ENCODE data around the gene NAA38. TPM values are rescaled to one million over a fixed set of nuclear protein-coding genes. Genes with fewer than 3 reads are reported as not detected.

NAA38 gene
- total RNA-seq, 4 donors from 2014 or later = 61.4 to 110 (median 102) TPM

- WGBS = 86% methylated on average over 15 of the region's 20 CpGs
- H3K36me3 ChIP-seq = peaks cover 62 to 77% (median 72%) of the 10 kb centered on the region in 4 donors
- intact Hi-C loops (cut with DNase I) = no loop called here
- H3K27ac ChIP-seq (replicated peaks in 1 of 4) = no peak overlapping the region
- DNase-seq (ENCODE audit: extremely low spot score) = no peak
- H3K4me3 ChIP-seq = no peak overlapping the region
- H3K27me3 ChIP-seq = no peaks in the 10 kb centered on the region
- TF ChIP-seq CTCF (IDR thresholded peaks at IDR 0.05) = no peak
- no peak for TF ChIP-seq EP300 (IDR thresholded peaks at IDR 0.05)
- no peak for TF ChIP-seq POLR2AphosphoS5 (IDR thresholded peaks at IDR 0.05)
- TF ChIP-seq POLR2A (IDR thresholded peaks at IDR 0.05; ENCODE audit: low read depth) = no peak
- H3K4me1 ChIP-seq = peaks cover 29 to 60% (median 46%) of the 10 kb centered on the region in 4 donors
- no peaks in the 10 kb centered on the region for H3K9me3 ChIP-seq
Observed at GRCh38 chr17:7848131-7848579, 9.2 kb downstream of the NAA38 start.

- Histone ChIP-seq H3K36me3 (peaks cover 55 to 66% (median 62%) of the 10 kb centered on the region in 4 donors), H3K9me3 (no peaks in the 10 kb centered on the region), H3K27ac (replicated peaks in 1 of 4) (peak overlapping the region in 1 of 4 donors; percentile 98), H3K27me3 (no peaks in the 10 kb centered on the region), H3K4me1 (peaks cover 18 to 61% (median 48%) of the 10 kb centered on the region in 4 donors), H3K4me3 (no peak overlapping the region)
- 84% methylated on average over 21 of the region's 34 CpGs for WGBS
- intact Hi-C loops (cut with DNase I) = no loop called here
- no peak for TF ChIP-seq POLR2AphosphoS5 (IDR thresholded peaks at IDR 0.05)
- no peak for TF ChIP-seq CTCF (IDR thresholded peaks at IDR 0.05)
- no peak for TF ChIP-seq POLR2A (IDR thresholded peaks at IDR 0.05; ENCODE audit: low read depth)
- no peak for TF ChIP-seq EP300 (IDR thresholded peaks at IDR 0.05)
- no peak for DNase-seq (ENCODE audit: extremely low spot score)
Observed at GRCh38 chr17:7846765-7847661, 10.3 kb downstream of the NAA38 start.

- WGBS = 83% methylated on average over 14 of the region's 22 CpGs
- H3K9me3 ChIP-seq = no peaks in the 10 kb centered on the region
- H3K27me3 ChIP-seq = no peaks in the 10 kb centered on the region
- peaks cover 53 to 60% (median 59%) of the 10 kb centered on the region in 4 donors for H3K36me3 ChIP-seq
- TF ChIP-seq POLR2A (IDR thresholded peaks at IDR 0.05; ENCODE audit: low read depth) (no peak), CTCF (IDR thresholded peaks at IDR 0.05) (no peak), POLR2AphosphoS5 (IDR thresholded peaks at IDR 0.05) (no peak), EP300 (IDR thresholded peaks at IDR 0.05) (no peak)
- intact Hi-C loops (cut with DNase I) = no loop called here
- no peak for DNase-seq (ENCODE audit: extremely low spot score)
- peaks cover 14 to 57% (median 44%) of the 10 kb centered on the region in 4 donors for H3K4me1 ChIP-seq
- peak overlapping the region in 1 of 4 donors; percentile 64 for H3K4me3 ChIP-seq
- peak overlapping the region in 3 of 4 donors; percentile 97 to 98 (median 97) for H3K27ac ChIP-seq (replicated peaks in 1 of 4)
Observed at GRCh38 chr17:7846063-7846735, 11.2 kb downstream of the NAA38 start.

GRCh38 chr17:7845359-7846062 is 11.8 kb downstream of the NAA38 start:
- Histone ChIP-seq H3K9me3 (no peaks in the 10 kb centered on the region), H3K27me3 (no peaks in the 10 kb centered on the region), H3K27ac (replicated peaks in 1 of 4) (peak overlapping the region; percentile 97 to 98 (median 98)), H3K4me3 (peak overlapping the region; percentile 64 to 86 (median 73)), H3K4me1 (peaks cover 18 to 60% (median 48%) of the 10 kb centered on the region in 4 donors), H3K36me3 (peaks cover 50 to 55% (median 53%) of the 10 kb centered on the region in 4 donors)
- 83% methylated on average over 8 of the region's 15 CpGs for WGBS
- DNase-seq (ENCODE audit: extremely low spot score) = no peak
- intact Hi-C loops (cut with DNase I) = no loop called here
- TF ChIP-seq EP300 (IDR thresholded peaks at IDR 0.05) (no peak), POLR2AphosphoS5 (IDR thresholded peaks at IDR 0.05) (no peak), POLR2A (IDR thresholded peaks at IDR 0.05; ENCODE audit: low read depth) (no peak), CTCF (IDR thresholded peaks at IDR 0.05) (no peak)

Measured in esophagus muscularis mucosa (tissue), 4 donors.